Vagina (tissue), 2 donors: Measurements from ENCODE around the gene RPRD1B. TPM values are rescaled to one million over a fixed set of nuclear protein-coding genes. Genes with fewer than 3 reads are reported as not detected.

ENCODE experiments used
- DNase-seq, 2 donors: peaks; one replicate each; pipeline ENCODE4 v3.0.0-alpha.2; 2017; ENCODE audit errors: extremely low spot score in 2 of 2
- H3K27ac ChIP-seq: fragments of 200-600 bp; sonication (generic); one replicate; pipeline ENCODE4 v1.5.1; 2019
- H3K27me3 ChIP-seq: fragments of 200-600 bp; sonication (generic); one replicate; pipeline ENCODE4 v1.5.1; 2019
- H3K36me3 ChIP-seq, 2 donors: fragments of 200-600 bp; sonication (generic); one replicate each; pipeline ENCODE4 v1.5.1; 2017 to 2019
- H3K4me1 ChIP-seq: fragments of 200-600 bp; sonication (generic); one replicate; pipeline ENCODE4 v1.5.1; 2019
- H3K4me3 ChIP-seq, 2 donors: fragments of 200-600 bp; sonication (generic); 1 replicate in 1 of 2; 2 replicates in 1 of 2; pipeline ENCODE4 v1.5.1; 2016 to 2019
- H3K9me3 ChIP-seq: fragments of 200-600 bp; sonication (generic); one replicate; pipeline ENCODE4 v1.5.1; 2019
- POLR2A ChIP-seq, 2 donors: fragments of 450-650 bp; IDR thresholded peaks; one replicate each; pipeline ENCODE4 v1.6.1; 2017; ENCODE audit warnings: antibody characterized with exemption in 2 of 2, mild to moderate bottlenecking in 2 of 2, moderate library complexity in 2 of 2
- POLR2AphosphoS5 ChIP-seq, 2 donors: sonication (generic); formaldehyde crosslinking; IDR thresholded peaks; one replicate each; pipeline ENCODE4 v1.9.0; 2017; ENCODE audit warnings: antibody characterized with exemption in 2 of 2, mild to moderate bottlenecking in 2 of 2, low read depth in 1 of 2; ENCODE audit not compliant: insufficient read depth in 1 of 2
- intact Hi-C: fragments of 100-400 bp; cut with DNase I; formaldehyde crosslinking; loops from one replicate; pipeline ENCODE4 v1.15.1; 2023
- total RNA-seq: library from RNA; depleted of rRNA; stranded (reverse); fragments of >200 nt; gene quantifications from one replicate; pipeline ENCODE4 v1.2.3, GENCODE V29; 2016
- TF ChIP-seq, protein P1 (sequence below), 3 experiments: fragments of 450-650 bp in 2 of 3; fragments of 200-600 bp in 1 of 3; sonication (generic) in 1 of 3; IDR thresholded peaks; one replicate each; pipeline ENCODE4 v1.5.1; 2017 to 2019; ENCODE audit warnings: antibody characterized with exemption in 3 of 3, mild to moderate bottlenecking in 2 of 3, moderate library complexity in 2 of 3

RPRD1B gene
- total RNA-seq, 1 donor from 2014 or later, result 23.8 TPM

DNA sequence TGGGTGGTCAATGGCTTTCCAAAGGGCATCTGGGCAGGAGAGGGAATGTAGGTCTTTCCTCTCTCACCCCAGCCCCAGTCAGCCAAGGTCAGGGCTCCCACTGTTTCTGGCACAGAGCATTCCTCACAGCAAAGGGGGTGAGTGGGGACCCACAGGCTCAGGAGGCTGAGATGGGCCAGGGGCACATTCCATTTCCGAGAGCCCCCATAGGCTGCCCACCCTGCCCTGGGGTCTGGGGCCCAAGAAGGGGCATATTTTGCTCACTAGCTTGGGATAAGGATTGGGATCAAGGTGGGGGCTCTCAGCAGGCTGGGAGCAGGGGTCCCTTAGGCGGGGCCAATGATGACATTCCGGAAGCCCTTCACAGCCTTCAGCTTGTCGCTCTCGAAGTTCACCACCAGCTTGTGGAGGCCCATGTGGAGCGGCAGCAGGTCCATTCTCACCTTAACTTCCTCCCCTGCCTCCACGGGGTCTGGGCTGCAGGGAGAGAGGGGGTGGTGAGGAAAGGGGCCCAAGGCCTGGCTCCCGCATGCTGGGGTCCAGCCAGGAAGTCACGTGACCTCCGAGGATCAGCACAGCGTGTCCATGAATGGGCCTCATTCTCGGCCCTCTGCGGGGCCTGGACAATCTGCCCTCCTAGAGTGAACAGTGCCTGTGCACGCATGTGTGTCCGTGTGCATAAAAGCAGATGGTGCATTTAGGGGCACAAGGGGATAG is 96.5 kb downstream of the RPRD1B start:
- no peak overlapping the region for H3K27ac ChIP-seq
- H3K9me3 ChIP-seq, result no peaks in the 10 kb centered on the region
- H3K4me1 ChIP-seq, result peaks cover 19% of the 10 kb centered on the region
- no peaks in the 10 kb centered on the region for H3K27me3 ChIP-seq
- H3K36me3 ChIP-seq, result peaks cover 0 to 5% of the 10 kb centered on the region in 2 donors
- no peak for DNase-seq
- intact Hi-C loops, result no loop called here
- TF ChIP-seq, protein P1, sequence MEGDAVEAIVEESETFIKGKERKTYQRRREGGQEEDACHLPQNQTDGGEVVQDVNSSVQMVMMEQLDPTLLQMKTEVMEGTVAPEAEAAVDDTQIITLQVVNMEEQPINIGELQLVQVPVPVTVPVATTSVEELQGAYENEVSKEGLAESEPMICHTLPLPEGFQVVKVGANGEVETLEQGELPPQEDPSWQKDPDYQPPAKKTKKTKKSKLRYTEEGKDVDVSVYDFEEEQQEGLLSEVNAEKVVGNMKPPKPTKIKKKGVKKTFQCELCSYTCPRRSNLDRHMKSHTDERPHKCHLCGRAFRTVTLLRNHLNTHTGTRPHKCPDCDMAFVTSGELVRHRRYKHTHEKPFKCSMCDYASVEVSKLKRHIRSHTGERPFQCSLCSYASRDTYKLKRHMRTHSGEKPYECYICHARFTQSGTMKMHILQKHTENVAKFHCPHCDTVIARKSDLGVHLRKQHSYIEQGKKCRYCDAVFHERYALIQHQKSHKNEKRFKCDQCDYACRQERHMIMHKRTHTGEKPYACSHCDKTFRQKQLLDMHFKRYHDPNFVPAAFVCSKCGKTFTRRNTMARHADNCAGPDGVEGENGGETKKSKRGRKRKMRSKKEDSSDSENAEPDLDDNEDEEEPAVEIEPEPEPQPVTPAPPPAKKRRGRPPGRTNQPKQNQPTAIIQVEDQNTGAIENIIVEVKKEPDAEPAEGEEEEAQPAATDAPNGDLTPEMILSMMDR (IDR thresholded peaks at IDR 0.05), result no peak
- TF ChIP-seq POLR2A (IDR thresholded peaks at IDR 0.05) (no peak), POLR2AphosphoS5 (IDR thresholded peaks at IDR 0.05; ENCODE audit: insufficient read depth in 1 of 2, low read depth in 1 of 2) (no peak)
- H3K4me3 ChIP-seq, result no peak overlapping the region

DNA sequence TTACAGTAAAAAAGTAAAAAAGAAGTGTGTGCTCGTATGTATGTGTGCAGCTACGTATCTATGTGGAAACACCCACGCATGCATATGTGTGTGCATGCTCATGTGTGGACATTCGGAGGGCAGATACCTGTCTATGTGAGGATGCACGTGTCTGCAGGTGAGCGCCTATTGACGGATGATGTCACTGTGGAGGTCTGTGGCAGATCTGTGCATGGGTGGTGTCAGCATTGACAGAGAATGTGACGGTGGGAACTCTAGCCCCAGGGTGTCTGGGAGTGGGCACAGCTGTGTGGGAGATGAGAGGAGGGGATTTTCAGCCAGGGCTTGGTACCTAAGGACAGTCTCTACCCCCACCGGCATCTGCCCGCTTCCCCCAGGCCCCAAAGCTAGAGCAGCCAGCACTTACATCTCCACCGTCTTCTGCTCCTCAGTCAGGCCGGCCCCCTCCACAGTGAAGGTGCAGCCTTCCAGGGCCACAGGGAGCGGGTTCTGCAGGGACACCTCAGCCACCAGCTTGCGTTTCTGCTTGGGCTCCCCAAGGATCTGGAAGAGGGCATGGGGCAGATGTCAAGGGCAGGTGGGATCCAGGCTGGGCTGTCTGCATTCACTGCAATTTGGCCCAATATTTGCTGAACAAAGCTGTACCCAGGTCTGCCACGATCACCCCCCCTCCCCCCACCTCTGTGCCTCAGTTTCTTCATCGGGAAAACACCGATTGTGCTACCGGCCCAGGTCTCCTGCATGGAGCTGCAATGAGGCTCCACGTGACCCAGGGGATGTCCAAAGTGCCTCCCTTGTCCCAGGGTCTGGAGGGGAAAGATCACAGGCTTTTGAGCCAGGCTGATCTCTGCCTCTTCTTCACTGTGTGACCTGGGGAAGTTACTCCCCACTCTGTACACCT is 97.4 kb downstream of the RPRD1B start:
- Histone ChIP-seq H3K4me3 (no peak overlapping the region), H3K9me3 (no peaks in the 10 kb centered on the region), H3K27ac (no peak overlapping the region), H3K4me1 (peaks cover 10% of the 10 kb centered on the region), H3K27me3 (no peaks in the 10 kb centered on the region), H3K36me3 (peaks cover 0 to 5% of the 10 kb centered on the region in 2 donors)
- intact Hi-C loops, result no loop called here
- no peak for TF ChIP-seq POLR2A (IDR thresholded peaks at IDR 0.05)
- TF ChIP-seq POLR2AphosphoS5 (IDR thresholded peaks at IDR 0.05; ENCODE audit: insufficient read depth in 1 of 2, low read depth in 1 of 2), result no peak
- TF ChIP-seq, protein P1 (IDR thresholded peaks at IDR 0.05), result no peak
- DNase-seq, result no peak

DNA sequence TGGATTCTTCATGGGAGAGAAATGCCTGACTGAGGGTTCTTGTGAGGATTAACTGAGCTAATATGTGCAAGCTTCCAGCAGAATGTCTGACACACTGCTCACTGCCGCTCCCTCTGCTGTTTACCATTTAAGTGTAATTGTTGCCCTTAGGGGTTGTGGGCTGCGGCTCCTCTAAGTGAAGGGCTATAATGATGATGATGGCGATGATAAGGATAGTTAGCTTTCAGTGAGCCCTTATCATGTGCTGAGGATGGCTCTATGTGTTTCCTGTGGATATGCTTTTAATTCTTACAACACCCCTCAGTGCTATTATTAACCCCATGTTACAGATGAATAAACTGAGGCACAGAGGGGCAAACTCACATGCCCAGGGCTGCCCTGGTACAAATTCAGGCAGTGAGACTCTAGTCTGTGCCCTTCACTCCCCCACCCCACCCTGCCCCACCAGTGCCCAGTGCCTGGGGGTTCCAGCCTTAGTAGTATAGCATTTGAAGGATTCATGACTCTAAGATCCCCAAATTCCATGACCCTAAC is 98.1 kb downstream of the RPRD1B start:
- Histone ChIP-seq H3K4me1 (peaks cover 3% of the 10 kb centered on the region), H3K4me3 (no peak overlapping the region), H3K9me3 (no peaks in the 10 kb centered on the region), H3K27ac (no peak overlapping the region), H3K36me3 (peaks cover 0 to 5% of the 10 kb centered on the region in 2 donors), H3K27me3 (no peaks in the 10 kb centered on the region)
- TF ChIP-seq POLR2AphosphoS5 (IDR thresholded peaks at IDR 0.05; ENCODE audit: insufficient read depth in 1 of 2, low read depth in 1 of 2), result no peak
- TF ChIP-seq, protein P1 (IDR thresholded peaks at IDR 0.05), result no peak
- TF ChIP-seq POLR2A (IDR thresholded peaks at IDR 0.05), result no peak
- no peak for DNase-seq
- intact Hi-C loops, result no loop called here

DNA sequence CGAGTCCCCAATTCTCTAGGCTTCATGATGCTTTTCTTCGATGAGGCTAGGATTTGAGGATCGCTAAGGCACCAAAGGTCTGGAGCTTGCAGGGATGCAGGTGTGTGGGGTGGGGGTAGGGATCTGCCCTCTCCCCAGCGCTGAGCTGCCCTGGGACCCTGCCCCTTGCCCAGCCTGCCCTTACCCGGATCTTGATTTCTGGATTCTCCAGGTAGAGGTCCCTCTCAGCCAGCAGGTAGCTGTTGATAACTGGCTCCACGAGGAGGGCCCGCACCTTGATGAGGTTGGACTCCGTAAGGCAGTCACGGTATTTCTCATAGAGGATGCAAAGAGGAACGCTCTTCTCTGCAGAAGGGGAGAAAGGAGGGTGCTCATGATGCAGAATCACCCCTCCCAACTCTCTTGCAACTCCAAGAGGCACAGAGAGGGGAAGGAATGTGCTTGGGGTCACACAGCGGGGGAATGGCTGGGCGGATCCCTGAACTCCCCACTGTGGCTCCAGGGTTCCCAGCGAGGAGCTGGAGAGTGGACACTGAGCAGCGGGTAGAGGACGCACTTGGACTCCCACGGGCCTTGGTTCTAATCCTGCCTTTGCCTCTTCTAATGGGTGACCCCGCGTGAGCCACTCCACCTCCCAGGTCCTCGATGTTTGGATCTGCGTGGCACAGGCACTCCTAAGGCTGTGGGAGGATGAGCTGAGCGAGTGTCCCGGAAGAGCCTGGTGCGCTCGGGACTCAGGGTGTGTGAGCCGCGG is 98.8 kb downstream of the RPRD1B start:
- Histone ChIP-seq H3K36me3 (peaks cover 0 to 5% of the 10 kb centered on the region in 2 donors), H3K4me3 (no peak overlapping the region), H3K27me3 (no peaks in the 10 kb centered on the region), H3K27ac (no peak overlapping the region), H3K9me3 (no peaks in the 10 kb centered on the region), H3K4me1 (no peaks in the 10 kb centered on the region)
- no peak for DNase-seq
- intact Hi-C loops, result no loop called here
- TF ChIP-seq POLR2AphosphoS5 (IDR thresholded peaks at IDR 0.05; ENCODE audit: insufficient read depth in 1 of 2, low read depth in 1 of 2) (no peak), POLR2A (IDR thresholded peaks at IDR 0.05) (no peak)
- TF ChIP-seq, protein P1 (IDR thresholded peaks at IDR 0.05), result no peak
